Right ventricle myocardium superior (tissue), 1 donor: Measurements from ENCODE around the gene ADARB1. TPM values are rescaled to one million over a fixed set of nuclear protein-coding genes. Genes with fewer than 3 reads are reported as not detected.
A peak's percentile ranks its signal among the peaks of the same experiment; 100 is the strongest.

ENCODE experiments used
- ATAC-seq: fragments of 200-7000 bp; cut with Tn5 transposase; one replicate; pipeline ENCODE4 v1.9.1; 2020; ENCODE audit warnings: mild to moderate bottlenecking; ENCODE audit not compliant: poor library complexity
- DNase-seq: peaks from one replicate; pipeline ENCODE4 v3.0.0-alpha.2; 2020
- intact Hi-C: fragments of 100-400 bp; cut with DNase I; formaldehyde crosslinking; loops from one replicate; pipeline ENCODE4 v1.11.2; 2022
- total RNA-seq: library from RNA; stranded (reverse); fragmentation: NEBNext Ultra II Directional; extraction: Animal tissue kit (Norgen Biotek cat#: 25700); gene quantifications from one replicate; pipeline ENCODE4 v1.2.1, GENCODE V29; 2021
- donor health status: DM: no; HTN: yes; CAD: no; lungs with severe emphysema.

The ADARB1 gene
- total RNA-seq, 1 donor from 2014 or later = 11.6 TPM

DNA sequence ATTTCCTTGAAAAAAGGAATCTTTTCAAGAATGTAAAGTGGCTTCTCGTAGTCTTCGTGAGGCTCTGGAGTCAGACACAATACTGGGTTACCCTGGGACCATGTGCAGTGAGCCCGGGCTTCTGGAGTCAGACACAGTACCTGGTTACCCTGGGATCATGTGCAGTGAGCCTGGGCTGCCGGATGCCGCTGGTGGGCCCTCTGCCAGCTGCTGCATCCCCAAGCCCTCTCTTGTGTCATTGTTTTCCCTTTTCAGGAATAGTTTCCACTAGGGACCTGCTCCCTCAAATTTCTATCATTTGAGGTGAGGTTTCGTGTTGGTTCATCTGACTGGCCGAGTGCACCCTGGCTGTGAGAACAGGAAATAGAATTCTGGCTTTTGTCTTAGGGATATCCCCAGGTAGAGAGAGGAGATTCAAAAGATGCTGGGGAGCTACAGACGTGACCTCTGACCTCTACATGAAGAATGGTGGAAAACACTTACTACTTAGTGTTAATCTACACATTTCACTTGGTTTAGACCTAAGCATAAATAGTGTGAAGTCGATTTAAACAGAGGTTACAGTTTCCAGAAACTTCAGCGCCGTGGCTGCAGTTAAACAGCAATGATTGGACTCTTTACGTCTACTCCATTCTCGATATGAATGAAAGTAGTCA, 10.6 kb downstream of the ADARB1 start:
- intact Hi-C loops = no loop called here
- DNase-seq (no peak), ATAC-seq (peak; percentile 32)

DNA sequence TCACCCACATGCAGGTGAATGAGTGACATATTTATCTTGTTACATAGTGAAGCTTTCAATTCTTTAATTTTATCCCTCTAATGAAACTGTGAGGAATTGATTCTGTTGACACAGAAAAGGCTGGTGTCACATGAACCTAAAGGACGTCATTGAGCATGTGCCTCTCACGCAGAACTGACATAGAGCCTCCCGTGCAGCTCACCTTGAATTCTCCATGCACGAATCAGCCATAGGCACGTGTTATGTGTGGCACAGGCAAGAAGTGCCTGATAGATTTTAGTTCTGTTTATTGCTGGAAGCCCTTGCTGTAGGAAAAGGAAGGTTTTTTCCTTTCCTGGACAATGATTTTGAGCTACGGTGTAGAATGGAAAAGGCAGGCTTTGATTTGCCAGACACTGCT, 11.3 kb downstream of the ADARB1 start:
- ATAC-seq = no peak
- intact Hi-C loops = no loop called here
- no peak for DNase-seq

DNA sequence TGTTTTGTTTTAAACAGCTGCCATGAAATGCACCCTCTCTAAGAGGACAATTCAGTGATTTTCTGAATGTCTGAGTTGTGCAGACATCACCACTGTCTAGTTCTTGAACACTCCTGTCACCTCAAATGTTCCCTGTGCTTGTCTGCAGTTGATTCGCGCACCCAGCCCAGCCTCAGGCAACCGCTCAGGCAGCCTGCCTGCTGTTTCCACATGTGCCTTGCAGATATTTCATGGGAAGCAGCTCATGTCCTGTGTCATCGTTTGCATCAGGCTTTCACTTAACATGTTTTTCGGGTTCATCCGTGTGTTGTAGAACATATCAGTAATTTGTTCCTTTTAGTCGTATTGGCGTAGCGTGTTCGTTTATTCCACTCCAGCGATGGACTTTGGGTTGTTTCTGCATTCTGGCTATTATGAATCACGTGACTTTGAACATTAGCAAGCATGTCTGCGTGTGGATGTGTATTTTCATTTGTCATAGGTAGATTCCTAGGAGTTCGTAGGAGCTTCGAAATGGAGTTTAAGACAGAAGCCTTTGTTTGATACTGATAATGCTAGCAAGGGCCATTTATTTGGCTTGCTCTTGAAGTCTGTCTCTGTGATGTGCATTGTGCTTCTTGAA, 12.1 kb downstream of the ADARB1 start:
- intact Hi-C loops = no loop called here
- DNase-seq = no peak
- ATAC-seq = no peak

DNA sequence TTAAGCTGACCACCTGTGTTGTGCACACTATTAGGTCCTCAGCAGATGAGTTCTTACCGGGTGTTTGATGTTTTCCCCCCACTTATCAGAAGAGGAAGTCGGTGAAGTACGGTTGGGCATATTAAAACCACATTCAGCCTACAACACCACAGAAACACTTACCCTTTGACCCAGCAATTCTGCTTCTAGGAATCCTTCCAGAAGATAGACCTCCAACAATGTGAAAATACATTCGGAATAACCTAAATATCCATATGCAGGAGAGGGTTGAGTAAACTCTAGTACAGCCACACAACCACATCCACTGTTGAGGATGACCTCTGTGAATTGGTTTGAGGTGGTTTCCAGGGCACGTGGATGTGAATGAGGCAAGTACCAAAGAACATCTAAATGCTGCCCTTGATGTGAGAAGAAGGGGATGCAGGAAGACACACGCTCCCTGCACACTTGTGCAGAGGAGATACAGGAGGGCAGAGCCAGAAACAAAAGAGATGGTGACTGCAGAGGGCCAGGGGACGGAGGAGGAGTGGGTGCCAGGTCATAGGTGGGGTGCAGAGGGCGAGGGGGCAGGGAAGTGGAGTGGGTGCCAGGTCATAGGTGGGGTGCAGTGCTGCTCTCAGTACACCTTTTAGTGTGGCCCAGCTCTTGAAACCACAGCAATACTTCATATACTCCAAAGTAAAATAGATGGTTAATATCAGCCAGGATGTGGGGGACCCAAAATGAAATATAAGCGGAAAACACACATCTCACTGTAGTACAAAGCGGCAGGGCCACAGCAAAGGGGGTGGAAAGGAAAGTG, 12.8 kb downstream of the ADARB1 start:
- intact Hi-C loops = no loop called here
- no peak for DNase-seq
- no peak for ATAC-seq

DNA sequence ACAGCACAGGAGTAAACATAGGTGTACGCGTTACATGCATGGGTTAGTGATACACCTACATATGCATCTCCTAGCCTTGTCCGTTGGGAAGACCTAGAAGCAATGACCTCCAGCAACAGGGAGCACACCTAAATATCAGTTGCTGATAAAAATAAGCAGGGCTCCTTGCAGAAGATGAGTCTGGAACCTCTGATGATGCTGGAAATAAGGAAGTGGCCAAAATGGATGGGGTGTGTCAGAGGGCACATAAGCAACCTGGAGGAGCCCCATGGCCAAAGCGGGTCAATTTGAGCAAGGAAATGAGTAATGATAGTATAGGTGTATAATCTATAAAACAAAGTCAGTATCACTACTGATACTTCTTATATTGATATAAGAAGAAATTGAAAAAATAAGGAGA, 13.7 kb downstream of the ADARB1 start:
- ATAC-seq = no peak
- intact Hi-C loops = no loop called here
- DNase-seq = no peak

DNA sequence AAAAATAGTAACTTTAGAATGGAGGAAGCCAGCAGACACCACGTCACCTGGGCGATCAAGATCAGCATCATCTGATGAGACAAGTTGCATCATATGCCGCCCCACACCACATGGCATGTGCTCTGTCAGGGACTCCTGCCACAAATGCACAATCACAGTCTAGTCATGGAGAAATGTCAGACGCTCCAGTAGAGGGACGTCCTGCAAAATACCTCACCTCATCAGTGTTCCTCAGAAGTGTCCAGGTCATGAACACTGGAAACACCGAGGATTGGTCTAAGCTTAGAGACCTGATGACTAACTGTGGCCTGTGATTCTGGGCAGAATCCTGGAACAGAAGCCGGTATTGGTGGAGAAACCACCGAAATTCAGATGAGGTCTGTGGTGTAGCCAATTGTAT, 14.3 kb downstream of the ADARB1 start:
- intact Hi-C loops = no loop called here
- no peak for ATAC-seq
- no peak for DNase-seq

DNA sequence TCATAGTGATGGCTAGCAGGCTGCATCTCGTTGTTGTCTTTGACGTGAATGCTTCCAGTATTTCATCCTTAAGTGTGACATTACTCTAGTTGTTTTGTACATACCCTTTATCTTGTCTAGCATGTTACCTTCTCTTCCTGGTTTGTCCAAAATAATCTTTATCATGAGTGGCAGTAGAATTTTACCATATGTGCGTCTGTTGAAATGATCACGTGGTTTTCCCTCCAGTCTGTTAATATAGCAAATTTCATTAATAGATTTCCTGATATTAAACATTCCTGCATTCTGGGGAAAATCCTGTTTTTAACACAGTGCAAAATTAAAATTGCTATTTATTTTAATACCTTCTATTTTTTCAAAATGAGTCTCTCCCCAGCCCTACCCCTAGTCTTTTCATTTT, 15.6 kb downstream of the ADARB1 start:
- DNase-seq (no peak), ATAC-seq (no peak)
- intact Hi-C loops = no loop called here

DNA sequence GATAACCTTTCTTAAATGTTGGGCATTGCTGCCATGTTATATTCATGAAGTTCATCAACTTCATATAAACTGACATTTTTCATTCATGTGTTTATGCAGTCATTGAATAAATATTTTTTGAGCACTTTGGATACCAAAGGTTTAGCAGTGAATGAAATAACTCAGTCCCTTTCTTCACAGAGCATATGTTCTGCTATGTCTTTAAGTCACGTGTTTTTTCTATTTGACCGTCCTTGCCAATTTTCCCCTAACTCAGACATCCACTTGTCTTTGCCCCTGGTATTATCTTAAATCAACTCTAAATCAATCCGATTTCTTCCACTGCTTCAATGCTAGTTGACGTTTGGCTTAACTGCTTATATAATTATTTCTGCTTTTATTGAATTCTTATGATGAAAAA, 16.6 kb downstream of the ADARB1 start:
- ATAC-seq (no peak), DNase-seq (no peak)
- intact Hi-C loops = no loop called here

DNA sequence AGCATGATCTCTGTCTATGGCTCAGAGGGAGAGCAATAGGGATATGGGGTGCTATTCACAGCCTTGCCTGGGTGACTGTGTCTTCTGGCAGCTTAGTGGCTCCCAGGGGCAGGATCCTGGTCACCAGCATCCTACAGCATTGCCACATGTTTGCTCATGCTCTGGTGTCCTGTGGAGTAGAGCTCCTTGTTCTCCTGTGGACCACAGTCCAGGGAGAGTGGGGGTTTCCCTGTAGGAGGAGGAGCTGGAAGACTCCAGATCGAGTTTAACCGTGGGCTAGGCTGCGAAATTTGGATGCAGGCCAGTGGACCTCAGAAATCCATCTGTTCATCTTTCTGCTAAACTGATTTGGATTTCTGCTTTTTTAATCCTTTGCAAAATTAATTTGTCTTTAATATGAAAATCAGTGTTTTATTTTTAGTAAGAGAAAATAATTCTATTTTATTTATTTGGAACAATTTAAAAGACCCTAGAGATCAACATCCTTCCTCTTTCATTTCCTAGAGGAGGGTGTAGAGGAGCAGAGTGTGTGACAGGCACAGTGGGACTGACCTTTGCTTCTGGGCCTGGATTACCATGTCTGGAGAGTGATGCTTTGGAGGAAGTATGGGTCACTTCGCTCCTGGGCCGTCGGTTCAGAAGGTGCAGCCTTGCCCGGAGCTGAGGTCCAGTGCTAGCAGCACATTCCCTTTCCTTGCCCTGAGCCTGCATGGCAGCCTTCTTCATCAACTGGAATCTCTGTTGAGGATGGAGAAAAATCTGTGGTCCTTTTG, 17.4 kb downstream of the ADARB1 start:
- intact Hi-C loops = no loop called here
- ATAC-seq (no peak), DNase-seq (no peak)

DNA sequence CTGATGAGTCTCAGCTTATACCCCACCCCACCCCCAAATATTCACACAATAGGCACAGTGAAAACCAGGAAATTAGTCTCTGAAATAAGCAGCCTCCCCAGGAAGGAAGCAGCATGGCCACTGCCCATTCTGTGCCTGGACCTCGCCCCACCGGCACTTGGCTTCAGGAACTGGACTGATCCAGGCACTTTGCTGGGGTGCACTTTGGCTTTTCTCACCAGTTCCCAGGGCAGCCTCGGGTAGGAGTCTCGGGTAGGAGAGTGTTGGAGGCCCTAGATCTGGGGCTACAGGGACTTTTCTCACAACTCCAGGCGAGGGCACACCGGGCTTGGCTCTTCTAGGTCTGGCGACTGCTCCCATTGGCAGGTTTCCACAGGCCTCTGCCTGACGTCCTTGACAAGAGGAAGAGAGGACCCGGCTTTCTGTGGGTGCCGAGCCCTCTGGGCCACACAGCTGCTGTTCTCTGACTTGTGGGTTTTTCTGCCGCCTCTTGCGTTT, 18.7 kb downstream of the ADARB1 start:
- ATAC-seq = peak; percentile 81
- intact Hi-C loops = no loop called here

DNA sequence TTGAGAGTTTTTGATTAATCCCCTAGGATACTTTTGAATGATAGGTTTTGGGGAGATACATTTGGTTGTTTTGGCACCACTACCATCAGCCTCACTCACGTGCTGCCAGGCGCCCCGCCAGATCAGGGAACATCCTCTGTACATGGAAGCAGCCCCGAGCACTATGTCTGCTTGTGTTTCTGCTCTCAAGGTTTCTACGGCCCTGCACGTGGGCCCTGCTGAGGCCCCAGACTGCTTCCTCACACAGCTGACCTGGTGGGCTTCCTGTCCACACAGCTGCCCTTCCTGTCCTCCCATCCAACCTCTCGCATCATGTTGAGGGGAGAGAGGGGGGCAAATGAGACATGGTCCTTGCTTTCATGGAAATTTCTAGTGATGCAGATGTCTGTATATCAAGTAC, 20.0 kb downstream of the ADARB1 start:
- intact Hi-C loops = no loop called here
- no peak for DNase-seq
- ATAC-seq = peak; percentile 37

More for the DNA sequence above, 18.7 kb downstream of the ADARB1 start:
- DNase-seq = peak; percentile 78

DNA sequence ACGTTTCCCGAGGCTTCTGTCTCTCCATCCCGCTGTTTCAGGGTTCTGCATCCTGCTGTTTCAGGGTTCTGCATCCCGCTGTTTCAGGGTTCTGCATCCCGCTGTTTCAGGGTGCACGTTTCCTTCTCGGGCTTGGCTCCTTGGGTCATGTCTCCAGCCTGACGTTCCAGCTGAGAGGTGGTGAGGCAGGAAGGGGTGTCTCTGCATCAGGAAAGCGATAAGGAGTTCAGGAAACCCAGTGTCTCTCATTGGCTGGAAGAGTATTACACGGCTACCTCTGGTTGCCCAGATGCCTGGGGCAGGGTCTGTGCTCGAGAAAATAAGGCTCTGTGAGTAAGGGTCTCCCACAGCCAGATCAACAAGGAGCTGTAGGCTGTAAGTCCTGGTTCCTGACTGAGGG, 21.1 kb downstream of the ADARB1 start:
- DNase-seq (no peak), ATAC-seq (no peak)

DNA sequence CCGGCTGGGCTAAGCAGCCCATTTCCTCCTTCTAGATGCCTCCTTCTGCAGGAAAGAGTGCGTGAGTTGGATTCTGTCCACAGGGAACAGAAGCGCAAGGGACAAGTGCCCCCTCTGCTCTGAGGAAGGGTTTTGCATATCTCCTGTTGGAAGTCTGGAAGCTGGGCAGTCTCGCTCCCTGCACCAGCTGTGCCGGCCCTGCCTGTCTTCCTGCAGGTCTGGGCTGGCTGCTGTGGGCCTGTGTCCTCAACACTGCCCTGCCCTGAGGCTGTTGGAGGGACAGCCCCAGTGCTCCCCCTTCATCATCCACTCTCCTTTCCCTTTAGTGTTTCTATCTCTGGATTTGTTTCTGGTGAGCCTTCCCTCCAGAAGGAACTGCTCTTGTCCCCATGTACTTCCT, 21.8 kb downstream of the ADARB1 start:
- intact Hi-C loops = no loop called here
- peak; percentile 40 for DNase-seq
- ATAC-seq = no peak

More for the DNA sequence above, 21.1 kb downstream of the ADARB1 start:
- intact Hi-C loops = no loop called here

DNA sequence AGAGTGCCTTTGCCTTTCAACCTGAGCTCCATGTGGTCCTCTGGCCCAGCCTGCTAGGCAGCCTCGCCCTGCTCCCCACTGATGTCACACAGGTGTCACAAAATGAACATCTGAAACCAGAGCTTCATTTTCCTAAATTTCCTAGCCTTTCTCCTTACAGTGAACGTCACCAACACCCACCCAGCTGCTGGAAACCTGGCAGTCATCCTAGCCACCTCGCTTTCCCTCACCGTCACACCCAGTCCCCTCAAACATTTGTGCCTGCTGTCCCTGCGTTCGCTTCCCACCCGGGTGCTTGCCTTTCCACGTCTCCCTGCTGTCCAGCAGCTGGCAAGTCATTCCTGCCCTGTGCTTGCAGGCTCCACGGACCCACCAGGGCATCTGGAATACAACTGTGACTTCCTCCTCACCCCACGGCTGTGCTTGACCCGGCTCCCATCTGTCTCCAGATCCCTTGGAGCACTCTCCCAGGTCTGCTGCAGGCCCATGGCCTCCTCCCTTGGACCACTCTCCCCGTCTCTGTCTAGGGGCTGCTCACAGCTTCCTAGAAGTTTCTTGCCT, 23.5 kb downstream of the ADARB1 start:
- ATAC-seq (no peak), DNase-seq (no peak)
- intact Hi-C loops = no loop called here

DNA sequence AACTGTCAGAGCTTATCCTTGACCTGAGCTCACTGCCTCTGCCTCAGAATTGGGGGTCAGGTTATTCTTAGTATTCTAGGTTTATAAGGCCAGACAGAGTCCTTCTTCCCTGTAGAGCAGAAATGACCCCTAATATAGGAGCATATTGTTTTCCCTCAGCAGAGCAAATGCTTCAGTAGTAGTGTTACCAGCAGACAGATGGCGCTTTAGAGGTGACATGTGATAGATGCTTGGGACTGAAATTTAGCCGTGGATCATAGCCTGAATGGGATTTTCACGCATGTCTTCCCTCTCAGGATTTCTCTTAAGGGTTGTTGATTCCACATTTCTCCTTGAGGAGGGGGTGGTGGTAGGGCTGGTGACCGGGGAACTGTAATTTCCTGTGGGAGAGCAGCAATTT, 24.5 kb downstream of the ADARB1 start:
- peak; percentile 50 for ATAC-seq
- no peak for DNase-seq
- intact Hi-C loops = no loop called here

DNA sequence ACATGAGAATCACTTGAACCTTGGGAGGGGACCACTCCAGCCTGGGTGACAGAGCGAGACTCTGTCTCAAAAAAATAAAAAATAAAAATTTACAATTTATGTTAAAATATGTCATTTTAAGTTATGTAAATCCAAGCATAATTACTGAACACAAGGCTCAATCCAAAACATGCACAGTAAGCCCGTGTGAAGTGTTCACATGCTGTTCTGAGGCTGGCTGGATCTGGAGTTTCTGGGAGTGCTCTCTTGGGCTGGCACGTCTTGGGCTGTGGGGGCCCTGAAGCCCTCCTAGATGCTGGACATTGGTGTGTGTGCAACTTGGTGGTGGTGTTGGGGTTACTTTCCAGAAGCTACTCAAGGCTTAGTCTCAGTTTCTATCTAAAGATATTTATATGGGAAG, 25.2 kb downstream of the ADARB1 start:
- no peak for ATAC-seq
- intact Hi-C loops = no loop called here

DNA sequence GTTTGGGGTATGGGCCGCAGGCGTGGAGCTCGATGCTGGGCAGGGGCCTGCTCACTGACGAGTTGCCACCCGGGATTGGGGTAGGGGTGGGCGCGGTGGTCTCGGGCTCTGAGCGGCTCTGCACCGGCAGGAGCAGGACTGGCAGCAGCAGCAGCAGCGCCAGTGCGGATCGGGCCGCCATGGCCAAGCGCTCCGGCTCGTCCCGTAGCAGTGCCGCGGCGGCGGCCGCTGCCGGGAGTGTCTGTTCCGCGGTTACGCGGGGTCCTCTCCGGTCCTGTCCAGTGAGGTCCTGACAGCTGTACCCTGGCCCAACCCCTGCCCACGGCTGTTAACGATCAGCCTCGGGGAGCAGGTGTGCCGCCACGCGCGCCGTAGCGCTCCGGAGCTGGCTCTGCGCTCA, 26.5 kb downstream of the ADARB1 start:
- ATAC-seq (no peak), DNase-seq (no peak)
- intact Hi-C loops = no loop called here

More for the DNA sequence above, 25.2 kb downstream of the ADARB1 start:
- DNase-seq = no peak

DNA sequence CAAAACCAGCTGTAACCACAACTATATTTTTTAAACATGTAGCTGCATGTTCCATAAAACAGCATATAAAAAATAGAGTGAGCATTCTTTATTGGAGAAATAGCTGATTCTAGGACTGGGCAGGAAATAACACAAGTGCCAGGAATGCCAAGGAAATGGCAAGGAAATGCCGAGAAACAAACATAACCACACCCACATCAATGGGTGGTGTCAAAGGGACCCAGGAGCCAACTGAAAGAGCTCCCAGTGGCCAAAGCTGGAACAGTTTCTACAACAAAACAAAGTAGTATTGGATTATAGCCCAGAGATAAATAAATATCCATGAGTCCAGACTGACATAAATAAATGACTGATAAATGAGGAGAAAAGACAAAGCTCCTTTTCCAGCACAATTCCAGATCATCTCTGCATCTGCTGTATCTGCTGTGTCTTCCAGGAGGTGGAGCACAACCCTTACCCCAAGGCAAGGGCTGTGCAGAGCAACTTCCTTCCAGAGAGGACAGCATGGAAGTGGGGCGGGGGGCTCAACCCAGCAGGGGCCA, 28.1 kb downstream of the ADARB1 start:
- intact Hi-C loops = no loop called here
- DNase-seq (no peak), ATAC-seq (peak; percentile 14)
